IMR-90 (cell line): ENCODE measurements around the gene LCAT. TPM values are rescaled to one million over a fixed set of nuclear protein-coding genes. Genes with fewer than 3 reads are reported as not detected.

Experiments
- ATAC-seq: fragments of 200-7000 bp; cut with Tn5 transposase; 2 replicates; pipeline ENCODE4 v1.9.1; 2020; ENCODE audit warnings: low read depth, mild to moderate bottlenecking, moderate library complexity
- BruUV-seq: library from RNA; stranded (reverse); fragments of 400-500 nt; replicated peaks from 2 replicates; lab custom pipeline; 2021; lab: Mats Ljungman, UMichigan
- CTCF ChIA-PET: fragments of 300-600 bp; formaldehyde crosslinking; extraction: SDS; loops from one replicate; lab custom pipeline; 2021; ENCODE audit warnings: antibody characterized with exemption; lab: Yijun Ruan, JAX
- POLR2A ChIA-PET: fragments of 300-600 bp; sonication (Branson Sonifier 250); formaldehyde crosslinking; loops from one replicate; lab custom pipeline; 2022; ENCODE audit warnings: antibody characterized with exemption; ENCODE audit not compliant: unreplicated experiment; lab: Charles Lee
- DNase-seq: peaks from one replicate; pipeline ENCODE4 v3.0.0; 2013
- H2AFZ ChIP-seq: replicated peaks from 2 replicates; pipeline ENCODE3; 2013; ENCODE audit warnings: low read length, mild to moderate bottlenecking; ENCODE audit not compliant: poor library complexity
- H2AK5ac ChIP-seq: 2 replicates; pipeline ENCODE4 v1.6.1; 2013; ENCODE audit warnings: low read depth, low read length, inconsistent platforms
- H2AK9ac ChIP-seq: replicated peaks from 2 replicates; pipeline ENCODE3; 2013; ENCODE audit warnings: mild to moderate bottlenecking, low read depth, low read length, moderate library complexity; ENCODE audit not compliant: poor library complexity
- H2BK120ac ChIP-seq: 2 replicates; pipeline ENCODE4 v1.6.1; 2013; ENCODE audit warnings: low read depth, low read length, inconsistent platforms
- H2BK15ac ChIP-seq: 3 replicates; pipeline ENCODE4 v1.6.1; 2013; ENCODE audit warnings: low read depth, low read length, inconsistent platforms
- H2BK20ac ChIP-seq: 2 replicates; pipeline ENCODE4 v1.6.1; 2013; ENCODE audit warnings: low read depth, mild to moderate bottlenecking, inconsistent platforms, low read length, moderate library complexity
- H2BK5ac ChIP-seq: 2 replicates; pipeline ENCODE4 v1.6.1; 2013; ENCODE audit warnings: mild to moderate bottlenecking, low read depth, low read length, inconsistent platforms; ENCODE audit not compliant: poor library complexity, severe bottlenecking
- H3K14ac ChIP-seq: replicated peaks from 2 replicates; pipeline ENCODE4 v1.6.1; 2013; ENCODE audit warnings: low read depth, low read length, inconsistent platforms
- H3K18ac ChIP-seq: 2 replicates; pipeline ENCODE4 v1.6.1; 2013; ENCODE audit warnings: low read depth, low read length, control low read depth
- H3K23ac ChIP-seq: 2 replicates; pipeline ENCODE4 v1.6.1; 2013; ENCODE audit warnings: low read depth, low read length, inconsistent platforms
- H3K27ac ChIP-seq: 2 replicates; pipeline ENCODE4 v1.5.1; 2013; ENCODE audit warnings: mild to moderate bottlenecking, control low read depth, low read length; ENCODE audit not compliant: insufficient read depth
- H3K27me3 ChIP-seq: 2 replicates; pipeline ENCODE4 v1.6.1; 2013; ENCODE audit warnings: low read length; ENCODE audit not compliant: control insufficient read depth, insufficient read depth
- H3K36me3 ChIP-seq: 2 replicates; pipeline ENCODE4 v1.6.1; 2013; ENCODE audit warnings: low read length, mixed read lengths; ENCODE audit not compliant: control insufficient read depth, insufficient read depth
- H3K4ac ChIP-seq: 2 replicates; pipeline ENCODE4 v1.6.1; 2013; ENCODE audit warnings: low read depth, low read length, inconsistent platforms
- H3K4me1 ChIP-seq: 2 replicates; pipeline ENCODE4 v1.6.1; 2013; ENCODE audit warnings: low read length, mixed read lengths; ENCODE audit not compliant: control insufficient read depth, insufficient read depth
- H3K4me2 ChIP-seq: 2 replicates; pipeline ENCODE4 v1.6.1; 2013; ENCODE audit warnings: low read depth, mild to moderate bottlenecking, control low read depth, low read length, moderate library complexity
- H3K4me3 ChIP-seq: 2 replicates; pipeline ENCODE4 v1.5.1; 2013; ENCODE audit warnings: low read depth, mild to moderate bottlenecking, control low read depth, low read length, moderate library complexity; ENCODE audit not compliant: insufficient read depth
- H3K56ac ChIP-seq: 2 replicates; pipeline ENCODE4 v1.6.1; 2013; ENCODE audit warnings: low read length, inconsistent platforms; ENCODE audit not compliant: insufficient read depth; ENCODE audit errors: extremely low read depth
- H3K79me1 ChIP-seq, 2 experiments: 2 replicates each; pipeline ENCODE4 v1.6.1; 2013; ENCODE audit warnings: low read length in 2 of 2, inconsistent platforms in 1 of 2, low read depth in 1 of 2
- H3K9ac ChIP-seq: 2 replicates; pipeline ENCODE4 v1.6.1; 2013; ENCODE audit warnings: low read depth, low read length, control low read depth
- H3K9me1 ChIP-seq: 2 replicates; pipeline ENCODE4 v1.6.1; 2013; ENCODE audit warnings: low read length, inconsistent platforms; ENCODE audit not compliant: insufficient read depth
- H3K9me3 ChIP-seq: 2 replicates; pipeline ENCODE4 v1.6.1; 2013; ENCODE audit warnings: low read length; ENCODE audit not compliant: control insufficient read depth, insufficient read depth
- H4K20me1 ChIP-seq: 2 replicates; pipeline ENCODE4 v1.6.1; 2013; ENCODE audit warnings: low read length, inconsistent platforms; ENCODE audit not compliant: insufficient read depth
- H4K5ac ChIP-seq: 2 replicates; pipeline ENCODE4 v1.6.1; 2013; ENCODE audit warnings: mild to moderate bottlenecking, low read depth, low read length, control low read depth
- H4K8ac ChIP-seq, 2 experiments: 2 replicates each; pipeline ENCODE4 v1.6.1; 2013; ENCODE audit warnings: low read depth in 2 of 2, low read length in 2 of 2, control low read depth in 1 of 2, inconsistent platforms in 1 of 2
- H4K91ac ChIP-seq: 2 replicates; pipeline ENCODE4 v1.6.1; 2013; ENCODE audit warnings: low read depth, low read length, inconsistent platforms; ENCODE audit not compliant: insufficient read depth
- FOS ChIP-seq: fragments of 150-350 bp; IDR thresholded peaks from 2 replicates; pipeline ENCODE4 v1.6.1; 2016; ENCODE audit warnings: low read depth, low read length
- WGBS, 2 experiments: methylation state at CpG; one replicate each; pipeline versions ENCODE4 v1.1.5 to v1.1.7; 2013; ENCODE audit warnings: missing lambda C conversion rate in 2 of 2; ENCODE audit not compliant: insufficient read length in 1 of 2; ENCODE audit errors: extremely low coverage in 2 of 2; 5-methylcytosine and 5-hydroxymethylcytosine counted together
- dilution Hi-C: fragments of 300-500 bp; cut with HindIII; formaldehyde crosslinking; loops from one replicate; pipeline ENCODE4 v1.14.3; 2018; ENCODE audit warnings: low sequenced_read_pairs; ENCODE audit not compliant: unreplicated experiment
- in situ Hi-C: fragments of 300-500 bp; cut with MboI; formaldehyde crosslinking; loops from 3 replicates; pipeline ENCODE4 v1.14.3; 2019; ENCODE audit warnings: low sequenced_read_pairs, inconsistent platforms, mixed read lengths
- intact Hi-C: fragments of 100-400 bp; cut with micrococcal nuclease; formaldehyde crosslinking; loops from 2 replicates; pipeline ENCODE4 v1.10.0; 2022
- polyA plus RNA-seq, 3 experiments: library from polyadenylated mRNA; depleted of rRNA; stranded (reverse); fragments of >200 nt; gene quantifications; 2 replicates each; pipeline ENCODE4 v1.2.3, GENCODE V29; 2012; ENCODE audit warnings: low replicate concordance in 1 of 3
- total RNA-seq: library from RNA; depleted of rRNA; stranded (reverse); fragments of >200 nt; gene quantifications from 2 replicates; pipeline ENCODE4 v1.2.3, GENCODE V29; 2012
- TF ChIP-seq, protein P1 (sequence below): fragments of 150-350 bp; IDR thresholded peaks from 2 replicates; pipeline ENCODE4 v1.6.1; 2016; ENCODE audit warnings: low read depth, mild to moderate bottlenecking, low read length, moderate library complexity, borderline replicate concordance

LCAT gene
- total and polyA plus RNA-seq, 2 of the 4 experiments (the other 2 are of a cell fraction), result 1.4 to 18.8 TPM

DNA sequence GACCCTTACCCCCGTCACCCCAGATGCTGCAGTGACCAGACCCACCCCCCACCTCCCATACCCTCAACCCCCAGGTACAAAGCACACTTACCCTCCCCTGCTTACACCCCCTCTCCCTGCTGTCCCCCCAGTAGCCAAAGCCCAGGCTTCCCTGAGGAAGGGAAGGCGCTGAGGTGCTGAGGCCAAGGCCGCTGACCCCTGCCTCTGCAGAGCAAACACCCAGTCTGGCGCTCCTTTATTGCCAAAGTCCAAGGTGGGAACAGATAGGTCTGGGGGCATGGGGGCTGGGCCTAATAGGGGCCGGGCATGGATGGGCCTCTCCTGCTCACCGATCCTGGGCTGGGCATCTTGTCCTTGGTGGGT, 683 bp downstream of the LCAT start:
- ChIA-PET CTCF (no interaction called here), POLR2A (no interaction called here)
- Histone ChIP-seq H4K20me1 (peaks cover 61% of the 10 kb centered on the region), H3K9ac (no peak overlapping the region), H3K4ac (no peak overlapping the region), H3K23ac (no peak overlapping the region), H2AK9ac (no peak overlapping the region), H2BK120ac (no peak overlapping the region), H3K79me1 (peaks cover 14 to 79% of the 10 kb centered on the region in 2 experiments), H3K14ac (no peak overlapping the region), H3K56ac (no peak overlapping the region), H3K27me3 (no peaks in the 10 kb centered on the region), H4K5ac (no peak overlapping the region), H3K27ac (no peak overlapping the region), H3K9me1 (no peaks in the 10 kb centered on the region; the same call in 1 of the 2 replicates), H2BK20ac (no peak overlapping the region), H2AK5ac (no peak overlapping the region), H3K18ac (no peak overlapping the region), H4K8ac (no peak overlapping the region), H2AFZ (peak overlapping the region; percentile 14), H4K91ac (no peak overlapping the region), H3K36me3 (peaks cover 85% of the 10 kb centered on the region), H2BK15ac (no peak overlapping the region), H2BK5ac (no peak overlapping the region), H3K4me3 (no peak overlapping the region), H3K4me1 (no peaks in the 10 kb centered on the region), H3K4me2 (no peak overlapping the region), H3K9me3 (no peaks in the 10 kb centered on the region)
- in situ Hi-C loops (loop anchor here (25.0 kb wide), 1 partner anchor 406 kb away; the partner anchor contains the start of gene RIPOR1), intact Hi-C loops (no loop called here), dilution Hi-C loops (no loop called here)
- WGBS, 2 experiments, result 80% methylated on average over 1 of the region's 6 CpGs; no CpG with 5 or more reads in 1 of the 2 experiments
- BruUV-seq, result no TSS peak
- DNase-seq (no peak), ATAC-seq (no peak)
- TF ChIP-seq, protein P1, sequence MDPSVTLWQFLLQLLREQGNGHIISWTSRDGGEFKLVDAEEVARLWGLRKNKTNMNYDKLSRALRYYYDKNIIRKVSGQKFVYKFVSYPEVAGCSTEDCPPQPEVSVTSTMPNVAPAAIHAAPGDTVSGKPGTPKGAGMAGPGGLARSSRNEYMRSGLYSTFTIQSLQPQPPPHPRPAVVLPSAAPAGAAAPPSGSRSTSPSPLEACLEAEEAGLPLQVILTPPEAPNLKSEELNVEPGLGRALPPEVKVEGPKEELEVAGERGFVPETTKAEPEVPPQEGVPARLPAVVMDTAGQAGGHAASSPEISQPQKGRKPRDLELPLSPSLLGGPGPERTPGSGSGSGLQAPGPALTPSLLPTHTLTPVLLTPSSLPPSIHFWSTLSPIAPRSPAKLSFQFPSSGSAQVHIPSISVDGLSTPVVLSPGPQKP, result no peak
- TF ChIP-seq FOS, result no peak
